ENCODE results near the gene ABCB4. TPM values are rescaled to one million over a fixed set of nuclear protein-coding genes. Genes with fewer than 3 reads are reported as not detected.

Gene ABCB4
- total and polyA plus RNA-seq, 2 experiments from 2014 or later, result 0.43 to 0.73 TPM

GRCh38 chr7:87369216-87369615 lies 106.3 kb downstream of the ABCB4 start:
- no peak overlapping the region for H2AFZ ChIP-seq
- H3K9ac ChIP-seq, result no peak overlapping the region
- no peaks in the 10 kb centered on the region; the same call in 1 of the 2 replicates for H3K36me3 ChIP-seq (ENCODE audit: low read depth)
- H3K9me3 ChIP-seq (ENCODE audit: low read depth), result no peaks in the 10 kb centered on the region
- H3K79me2 ChIP-seq (ENCODE audit: insufficient read depth), result no peaks in the 10 kb centered on the region
- no peaks in the 10 kb centered on the region for H3F3A ChIP-seq (ENCODE audit: insufficient read depth)
- H4K20me1 ChIP-seq (ENCODE audit: insufficient read depth), result no peaks in the 10 kb centered on the region
- H3K4me3 ChIP-seq, result no peak overlapping the region
- no peaks in the 10 kb centered on the region for H3K9me2 ChIP-seq (ENCODE audit: insufficient read depth)
- 95% methylated on average over 4 of the region's 4 CpGs for WGBS, 2 experiments (ENCODE audit: low coverage in 1 of 2, low lambda C conversion rate in 2 of 2, missing lambda C conversion rate in 2 of 2)
- in situ Hi-C loops (cut with MboI), result no loop called here
- H3K27ac ChIP-seq, result no peak overlapping the region
- no peaks in the 10 kb centered on the region for H3K27me3 ChIP-seq (replicated peaks; ENCODE audit: insufficient read depth)
- no peak overlapping the region for H3K4me2 ChIP-seq (ENCODE audit: unreplicated experiment)
- DNase-seq, result no peak
- peaks cover 7% of the 10 kb centered on the region; the same call in 1 of the 2 replicates for H3K4me1 ChIP-seq (ENCODE audit: insufficient read depth)
- TF ChIP-seq EZH2 (IDR thresholded peaks at IDR 0.05; ENCODE audit: insufficient read depth, poor library complexity, severe bottlenecking), result no peak
- TF ChIP-seq EZH2phosphoT487 (IDR thresholded peaks at IDR 0.05; ENCODE audit: insufficient read depth, low read depth), result no peak

DNA sequence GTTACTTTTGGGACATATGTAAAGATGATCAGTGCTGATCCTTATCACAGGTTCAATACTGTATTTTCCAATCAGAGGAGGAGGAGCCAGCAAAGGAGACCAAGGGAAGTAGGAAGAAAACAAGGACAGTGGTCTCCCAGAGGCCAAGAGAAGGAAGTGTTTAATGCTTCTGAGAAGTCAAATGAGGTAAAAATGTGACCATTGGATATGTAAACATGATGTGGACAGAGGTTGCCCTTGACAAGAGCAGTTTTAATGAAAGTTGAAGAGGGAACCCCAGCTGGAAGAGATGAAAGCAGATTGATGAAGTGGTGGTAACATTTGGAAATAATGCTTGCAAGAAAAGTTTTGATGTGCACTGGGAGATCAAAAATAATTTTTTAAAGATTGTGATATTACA lies 111.2 kb downstream of the ABCB4 start:
- no peaks in the 10 kb centered on the region for H3K79me2 ChIP-seq (ENCODE audit: insufficient read depth)
- H3F3A ChIP-seq (ENCODE audit: insufficient read depth), result peaks cover 8% of the 10 kb centered on the region
- H4K20me1 ChIP-seq (ENCODE audit: insufficient read depth), result no peaks in the 10 kb centered on the region
- no peak overlapping the region for H3K9ac ChIP-seq
- H3K36me3 ChIP-seq (ENCODE audit: low read depth), result no peaks in the 10 kb centered on the region
- in situ Hi-C loops (cut with MboI), result no loop called here
- no peak overlapping the region for H2AFZ ChIP-seq
- no peak for DNase-seq
- H3K27ac ChIP-seq, result no peak overlapping the region
- H3K4me1 ChIP-seq (ENCODE audit: insufficient read depth), result peaks cover 16% of the 10 kb centered on the region
- H3K9me2 ChIP-seq (ENCODE audit: insufficient read depth), result no peaks in the 10 kb centered on the region
- no peak for TF ChIP-seq EZH2phosphoT487 (IDR thresholded peaks at IDR 0.05; ENCODE audit: insufficient read depth, low read depth)
- no peak for TF ChIP-seq EZH2 (IDR thresholded peaks at IDR 0.05; ENCODE audit: insufficient read depth, poor library complexity, severe bottlenecking)
- H3K9me3 ChIP-seq (ENCODE audit: low read depth), result no peaks in the 10 kb centered on the region
- no peak overlapping the region for H3K4me3 ChIP-seq
- no peak overlapping the region for H3K4me2 ChIP-seq (ENCODE audit: unreplicated experiment)
- no peaks in the 10 kb centered on the region for H3K27me3 ChIP-seq (replicated peaks; ENCODE audit: insufficient read depth)

DNA sequence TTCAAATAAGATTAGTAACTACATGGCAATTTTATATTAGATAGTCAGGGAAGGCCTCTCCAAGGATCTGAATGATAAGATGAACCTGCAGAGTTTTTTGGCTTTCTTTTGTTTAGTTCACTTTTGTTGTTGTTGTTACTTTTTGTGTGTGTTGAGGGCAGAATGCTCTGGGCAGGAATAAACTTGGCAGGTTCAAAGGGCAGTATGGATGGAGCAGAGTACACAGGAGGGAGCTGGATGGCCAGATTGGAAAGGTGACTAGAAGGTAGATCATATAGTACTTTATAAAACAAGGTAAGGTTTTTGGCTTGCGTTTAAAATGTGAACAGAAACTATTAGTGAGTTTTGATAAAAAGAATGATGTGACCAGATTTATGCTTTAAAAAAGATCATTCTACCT lies 112.1 kb downstream of the ABCB4 start:
- H3K9ac ChIP-seq, result no peak overlapping the region
- H3K4me3 ChIP-seq, result no peak overlapping the region
- H4K20me1 ChIP-seq (ENCODE audit: insufficient read depth), result no peaks in the 10 kb centered on the region
- no peaks in the 10 kb centered on the region for H3K9me2 ChIP-seq (ENCODE audit: insufficient read depth)
- no peaks in the 10 kb centered on the region for H3K27me3 ChIP-seq (replicated peaks; ENCODE audit: insufficient read depth)
- no peak overlapping the region for H3K4me2 ChIP-seq (ENCODE audit: unreplicated experiment)
- H3K36me3 ChIP-seq (ENCODE audit: low read depth), result no peaks in the 10 kb centered on the region
- TF ChIP-seq EZH2 (IDR thresholded peaks at IDR 0.05; ENCODE audit: insufficient read depth, poor library complexity, severe bottlenecking) (no peak), EZH2phosphoT487 (IDR thresholded peaks at IDR 0.05; ENCODE audit: insufficient read depth, low read depth) (no peak)
- H3F3A ChIP-seq (ENCODE audit: insufficient read depth), result peaks cover 16% of the 10 kb centered on the region
- H3K9me3 ChIP-seq (ENCODE audit: low read depth), result no peaks in the 10 kb centered on the region
- H3K79me2 ChIP-seq (ENCODE audit: insufficient read depth), result no peaks in the 10 kb centered on the region
- H2AFZ ChIP-seq, result no peak overlapping the region
- in situ Hi-C loops (cut with MboI), result no loop called here
- H3K27ac ChIP-seq, result no peak overlapping the region
- peaks cover 24% of the 10 kb centered on the region for H3K4me1 ChIP-seq (ENCODE audit: insufficient read depth)
- no peak for DNase-seq
- WGBS, 2 experiments (ENCODE audit: low coverage in 1 of 2, low lambda C conversion rate in 2 of 2, missing lambda C conversion rate in 2 of 2), result 96 to 100% methylated on average over 1 of the region's 1 CpG

GRCh38 chr7:87361320-87361719 lies 114.2 kb downstream of the ABCB4 start:
- no peaks in the 10 kb centered on the region for H3K27me3 ChIP-seq (replicated peaks; ENCODE audit: insufficient read depth)
- H3K9me2 ChIP-seq (ENCODE audit: insufficient read depth), result no peaks in the 10 kb centered on the region
- TF ChIP-seq EZH2phosphoT487 (IDR thresholded peaks at IDR 0.05; ENCODE audit: insufficient read depth, low read depth) (no peak), EZH2 (IDR thresholded peaks at IDR 0.05; ENCODE audit: insufficient read depth, poor library complexity, severe bottlenecking) (no peak)
- H3K4me1 ChIP-seq (ENCODE audit: insufficient read depth), result peaks cover 24% of the 10 kb centered on the region
- no peaks in the 10 kb centered on the region for H4K20me1 ChIP-seq (ENCODE audit: insufficient read depth)
- H3K9me3 ChIP-seq (ENCODE audit: low read depth), result no peaks in the 10 kb centered on the region
- no peaks in the 10 kb centered on the region for H3K36me3 ChIP-seq (ENCODE audit: low read depth)
- in situ Hi-C loops (cut with MboI), result no loop called here
- no peak for DNase-seq
- H3K4me3 ChIP-seq, result no peak overlapping the region
- H3K27ac ChIP-seq, result no peak overlapping the region
- WGBS, 2 experiments (ENCODE audit: low coverage in 1 of 2, low lambda C conversion rate in 2 of 2, missing lambda C conversion rate in 2 of 2), result 96 to 100% methylated on average over 2 of the region's 2 CpGs
- peaks cover 16% of the 10 kb centered on the region for H3F3A ChIP-seq (ENCODE audit: insufficient read depth)
- H3K79me2 ChIP-seq (ENCODE audit: insufficient read depth), result no peaks in the 10 kb centered on the region
- no peak overlapping the region for H2AFZ ChIP-seq
- H3K9ac ChIP-seq, result no peak overlapping the region
- H3K4me2 ChIP-seq (ENCODE audit: unreplicated experiment), result no peak overlapping the region

DNA sequence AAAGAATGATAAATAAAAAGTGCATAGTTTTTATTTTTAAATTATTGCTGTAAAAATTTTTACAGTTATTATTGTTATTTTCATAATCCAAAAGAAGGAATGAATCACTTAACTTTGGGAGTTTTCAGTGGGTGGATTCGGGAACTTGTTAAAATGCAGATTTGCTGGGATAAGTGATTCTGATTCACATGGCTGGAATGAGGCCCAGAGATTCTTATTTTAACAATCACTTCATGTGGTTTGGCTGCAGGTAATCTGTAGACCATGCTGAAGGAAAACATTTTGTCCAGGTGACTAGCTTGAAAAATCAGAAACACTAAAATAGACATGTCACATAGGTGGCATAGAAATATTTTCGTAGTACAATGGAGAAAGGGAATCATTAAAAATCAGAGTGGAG lies 116.1 kb downstream of the ABCB4 start:
- Histone ChIP-seq H3K79me2 (ENCODE audit: insufficient read depth) (no peaks in the 10 kb centered on the region), H3K9ac (no peak overlapping the region), H3K27ac (peak overlapping the region; percentile 10), H3K36me3 (ENCODE audit: low read depth) (no peaks in the 10 kb centered on the region; the same call in 1 of the 2 replicates), H3K9me2 (ENCODE audit: insufficient read depth) (no peaks in the 10 kb centered on the region), H3K9me3 (ENCODE audit: low read depth) (no peaks in the 10 kb centered on the region), H3K4me3 (no peak overlapping the region), H2AFZ (no peak overlapping the region), H3F3A (ENCODE audit: insufficient read depth) (peaks cover 16% of the 10 kb centered on the region), H4K20me1 (ENCODE audit: insufficient read depth) (no peaks in the 10 kb centered on the region), H3K4me2 (ENCODE audit: unreplicated experiment) (peak overlapping the region; percentile 19), H3K27me3 (replicated peaks; ENCODE audit: insufficient read depth) (no peaks in the 10 kb centered on the region), H3K4me1 (ENCODE audit: insufficient read depth) (peaks cover 24% of the 10 kb centered on the region)
- peak; percentile 81 for DNase-seq
- in situ Hi-C loops (cut with MboI), result no loop called here
- WGBS, 2 experiments (ENCODE audit: low coverage in 1 of 2, low lambda C conversion rate in 2 of 2, missing lambda C conversion rate in 2 of 2), result 43 to 45% methylated on average over 2 of the region's 2 CpGs
- TF ChIP-seq EZH2 (IDR thresholded peaks at IDR 0.05; ENCODE audit: insufficient read depth, poor library complexity, severe bottlenecking) (no peak), EZH2phosphoT487 (IDR thresholded peaks at IDR 0.05; ENCODE audit: insufficient read depth, low read depth) (no peak)

Measured in GM23248 (cell line).